PC-9 (cell line): ENCODE data around the gene CAPG. TPM values are rescaled to one million over a fixed set of nuclear protein-coding genes. Genes with fewer than 3 reads are reported as not detected.
"Not testable (repeated sequence)": the region's sequence is repeated elsewhere in the genome, so short reads cannot be mapped to it uniquely, and the experiment has no call there.

ENCODE experiments used
- BruUV-seq: library from RNA; stranded (reverse); fragments of 400-500 nt; replicated peaks from 2 replicates; lab custom pipeline; 2021; lab: Mats Ljungman, UMichigan
- CTCF ChIA-PET: fragments of 300-600 bp; sonication (Branson Sonifier 250); formaldehyde crosslinking; loops from one replicate; lab custom pipeline; 2022; ENCODE audit warnings: antibody characterized with exemption; lab: Charles Lee
- POLR2A ChIA-PET: fragments of 300-600 bp; sonication (Branson Sonifier 250); formaldehyde crosslinking; loops from one replicate; lab custom pipeline; 2022; ENCODE audit warnings: antibody characterized with exemption; ENCODE audit not compliant: unreplicated experiment; lab: Charles Lee
- DNase-seq, 2 experiments: peaks; one replicate each; pipeline versions ENCODE4 v3.0.0 to v3.0.0-alpha.2; 2015 to 2022; ENCODE audit warnings: mixed read lengths in 1 of 2
- H2AFZ ChIP-seq: fragments of 200-600 bp; sonication (generic); 2 replicates; pipeline ENCODE4 v1.8.1; 2017; ENCODE audit warnings: antibody characterized with exemption
- H3F3A ChIP-seq: fragments of 200-600 bp; sonication (generic); 2 replicates; pipeline ENCODE4 v1.8.1; 2017; ENCODE audit warnings: antibody characterized with exemption, mild to moderate bottlenecking, low read depth; ENCODE audit not compliant: insufficient read depth
- H3K27ac ChIP-seq: fragments of 200-600 bp; sonication (generic); 2 replicates; pipeline ENCODE4 v1.6.1; 2016; ENCODE audit warnings: mixed run types
- H3K27me3 ChIP-seq: fragments of 200-600 bp; sonication (generic); 2 replicates; pipeline ENCODE4 v1.6.1; 2016; ENCODE audit warnings: low read depth, mixed run types; ENCODE audit not compliant: insufficient read depth
- H3K36me3 ChIP-seq: fragments of 200-600 bp; sonication (generic); 2 replicates; pipeline ENCODE4 v1.6.1; 2016; ENCODE audit warnings: low read depth, mixed run types
- H3K4me1 ChIP-seq: fragments of 200-600 bp; sonication (generic); replicated peaks from 2 replicates; pipeline ENCODE4 v1.6.1; 2016; ENCODE audit warnings: mixed run types; ENCODE audit not compliant: insufficient read depth
- H3K4me2 ChIP-seq: fragments of 200-600 bp; sonication (generic); 2 replicates; pipeline ENCODE4 v1.6.1; 2017; ENCODE audit warnings: mixed run types
- H3K4me3 ChIP-seq: fragments of 200-600 bp; sonication (generic); 2 replicates; pipeline ENCODE4 v1.6.1; 2016; ENCODE audit warnings: mixed run types
- H3K79me2 ChIP-seq: fragments of 200-600 bp; sonication (generic); 2 replicates; pipeline ENCODE4 v1.6.1; 2017; ENCODE audit warnings: low read depth, mixed run types
- H3K9me2 ChIP-seq: fragments of 200-600 bp; sonication (generic); 2 replicates; pipeline ENCODE4 v1.8.1; 2017; ENCODE audit warnings: mild to moderate bottlenecking; ENCODE audit not compliant: insufficient read depth
- H3K9me3 ChIP-seq: fragments of 200-600 bp; sonication (generic); 2 replicates; pipeline ENCODE4 v1.8.1; 2016; ENCODE audit warnings: low read depth; ENCODE audit not compliant: insufficient read depth
- H4K20me1 ChIP-seq: fragments of 200-600 bp; sonication (generic); 2 replicates; pipeline ENCODE4 v1.8.1; 2017; ENCODE audit not compliant: insufficient read depth
- CTCF ChIP-seq: fragments of 200-600 bp; sonication (generic); conservative IDR thresholded peaks from 2 replicates; pipeline ENCODE4 v1.6.1; 2017; ENCODE audit warnings: mixed run types, antibody characterized with exemption, mild to moderate bottlenecking, moderate library complexity
- EZH2 ChIP-seq: fragments of 200-600 bp; sonication (generic); IDR thresholded peaks from 2 replicates; pipeline ENCODE4 v1.8.0; 2017; ENCODE audit warnings: antibody characterized with exemption, low read depth
- intact Hi-C: fragments of 100-400 bp; cut with micrococcal nuclease; formaldehyde crosslinking; loops from one replicate; pipeline ENCODE4 v1.10.0; 2022; ENCODE audit not compliant: unreplicated experiment
- total RNA-seq: library from RNA; stranded (reverse); gene quantifications from 2 replicates; pipeline ENCODE4 v1.2.3, GENCODE V29; 2021

CAPG gene
- total RNA-seq, 1 experiment from 2014 or later: 417 TPM

GRCh38 chr2:85368921-85369320, 41.2 kb downstream of the CAPG start:
- no TSS peak for BruUV-seq
- no peaks in the 10 kb centered on the region for H3F3A ChIP-seq
- H3K4me2 ChIP-seq: no peak overlapping the region
- H4K20me1 ChIP-seq: no peaks in the 10 kb centered on the region
- H3K79me2 ChIP-seq: no peaks in the 10 kb centered on the region
- TF ChIP-seq CTCF (no peak), EZH2 (no peak)
- POLR2A ChIA-PET: interaction anchor here (0.7 kb wide), 1 partner anchor 52 kb away, joined by 3 read pairs; no protein-coding TSS in a partner anchor
- H3K27me3 ChIP-seq: no peaks in the 10 kb centered on the region
- intact Hi-C loops: no loop called here
- CTCF ChIA-PET: no interaction called here
- no peak for DNase-seq
- H3K27ac ChIP-seq: no peak overlapping the region
- no peak overlapping the region for H2AFZ ChIP-seq
- no peak overlapping the region for H3K4me3 ChIP-seq
- H3K36me3 ChIP-seq: no peaks in the 10 kb centered on the region
- no peaks in the 10 kb centered on the region for H3K9me3 ChIP-seq
- no peaks in the 10 kb centered on the region for H3K4me1 ChIP-seq
- no peaks in the 10 kb centered on the region for H3K9me2 ChIP-seq

- POLR2A ChIA-PET: no interaction called here
- intact Hi-C loops: no loop called here
Observed at GRCh38 chr2:85367180-85367579, 43.0 kb downstream of the CAPG start.

GRCh38 chr2:85362653-85363387, 47.3 kb downstream of the CAPG start:
- POLR2A ChIA-PET, H3K36me3 ChIP-seq, H3K4me1 ChIP-seq, H3F3A ChIP-seq, H3K79me2 ChIP-seq, H2AFZ ChIP-seq, H3K27me3 ChIP-seq, intact Hi-C loops, CTCF ChIA-PET, H3K9me2 ChIP-seq, BruUV-seq, DNase-seq, H4K20me1 ChIP-seq, H3K4me2 ChIP-seq, H3K9me3 ChIP-seq, H3K4me3 ChIP-seq, H3K27ac ChIP-seq: not testable (repeated sequence)

More at GRCh38 chr2:85367180-85367579, 43.0 kb downstream of the CAPG start:
- Histone ChIP-seq H3K4me3 (no peak overlapping the region), H3K36me3 (no peaks in the 10 kb centered on the region), H3K9me3 (no peaks in the 10 kb centered on the region), H3K9me2 (no peaks in the 10 kb centered on the region), H3K79me2 (no peaks in the 10 kb centered on the region), H4K20me1 (no peaks in the 10 kb centered on the region), H3K4me1 (no peaks in the 10 kb centered on the region), H3F3A (no peaks in the 10 kb centered on the region), H3K27ac (no peak overlapping the region), H3K4me2 (no peak overlapping the region), H2AFZ (no peak overlapping the region), H3K27me3 (no peaks in the 10 kb centered on the region)
- no peak for DNase-seq
- no TSS peak for BruUV-seq
- CTCF ChIA-PET: no interaction called here
- TF ChIP-seq EZH2 (no peak), CTCF (no peak)
